Measurements from ENCODE around the gene GTF3C6.
"Not testable (repeated sequence)": the region's sequence is repeated elsewhere in the genome, so short reads cannot be mapped to it uniquely, and the experiment has no call there.

GRCh38 chr6:111017241-111017640, 58.7 kb downstream of the GTF3C6 start:
- not testable (repeated sequence) for TF ChIP-seq CTCF (IDR thresholded peaks at IDR 0.05; ENCODE audit: low read length); EZH2 (IDR thresholded peaks at IDR 0.05; ENCODE audit: borderline replicate concordance, low read length)

Measured in OCI-LY1 (cell line).